Panc1 (cell line): ENCODE measurements around the gene LRRK1.

Experiments
- POLR2AphosphoS5 ChIP-seq: IDR thresholded peaks from 2 replicates; pipeline ENCODE4 v1.6.1; 2012; ENCODE audit warnings: mild to moderate bottlenecking, low read depth, low read length, moderate library complexity
- REST ChIP-seq, 2 experiments: IDR thresholded peaks; 2 replicates each; pipeline ENCODE4 v1.6.1; 2011 to 2012; ENCODE audit warnings: low read depth in 2 of 2, control low read depth in 1 of 2, low read length in 1 of 2, mild to moderate bottlenecking in 1 of 2, moderate library complexity in 1 of 2; ENCODE audit not compliant: insufficient read depth in 1 of 2
- SIN3A ChIP-seq: IDR thresholded peaks from 2 replicates; pipeline ENCODE4 v1.6.1; 2012; ENCODE audit warnings: low read depth, mild to moderate bottlenecking, low read length, moderate library complexity, borderline replicate concordance; ENCODE audit not compliant: insufficient read depth
- TCF7L2 ChIP-seq: IDR thresholded peaks from 2 replicates; pipeline ENCODE4 v1.6.1; 2011; ENCODE audit warnings: mild to moderate bottlenecking, low read depth, low read length, inconsistent platforms
- TF ChIP-seq, protein P1 (sequence below): fragments of 450-650 bp; IDR thresholded peaks from 2 replicates; pipeline ENCODE4 v1.5.1; 2017; ENCODE audit warnings: mild to moderate bottlenecking

DNA sequence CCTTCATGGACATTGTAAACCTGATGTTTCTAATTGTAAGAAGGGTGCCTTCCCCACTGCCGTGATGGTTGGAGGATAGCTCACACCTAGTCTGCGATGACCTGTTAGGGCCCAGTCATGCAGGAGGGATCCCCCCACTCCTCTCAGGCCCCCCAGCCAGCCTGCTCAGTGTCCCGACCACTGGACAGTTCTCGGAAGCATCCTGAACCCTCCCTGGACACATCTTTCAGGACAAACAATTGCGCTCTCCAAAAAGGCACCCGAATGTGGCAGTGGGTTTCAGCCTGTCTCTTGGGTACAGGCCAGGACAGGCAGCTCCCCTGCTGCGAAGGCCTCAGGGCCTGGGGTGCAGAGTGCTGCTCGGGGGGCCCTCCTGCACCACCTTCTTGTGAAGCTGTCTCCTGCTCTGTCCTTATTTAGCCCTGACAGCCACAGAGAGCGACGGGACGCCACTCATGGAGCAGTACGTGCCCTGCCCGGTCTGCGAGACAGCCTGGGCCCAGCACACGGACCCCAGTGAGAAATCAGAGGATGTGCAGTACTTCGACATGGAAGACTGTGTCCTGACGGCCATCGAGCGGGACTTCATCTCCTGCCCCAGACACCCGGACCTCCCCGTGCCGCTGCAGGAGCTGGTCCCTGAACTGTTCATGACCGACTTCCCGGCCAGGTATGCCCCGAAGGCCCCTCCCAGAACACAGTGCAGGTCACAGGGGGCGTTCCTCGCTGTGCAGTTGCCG, 132.3 kb downstream of the LRRK1 start:
- TF ChIP-seq, protein P1, sequence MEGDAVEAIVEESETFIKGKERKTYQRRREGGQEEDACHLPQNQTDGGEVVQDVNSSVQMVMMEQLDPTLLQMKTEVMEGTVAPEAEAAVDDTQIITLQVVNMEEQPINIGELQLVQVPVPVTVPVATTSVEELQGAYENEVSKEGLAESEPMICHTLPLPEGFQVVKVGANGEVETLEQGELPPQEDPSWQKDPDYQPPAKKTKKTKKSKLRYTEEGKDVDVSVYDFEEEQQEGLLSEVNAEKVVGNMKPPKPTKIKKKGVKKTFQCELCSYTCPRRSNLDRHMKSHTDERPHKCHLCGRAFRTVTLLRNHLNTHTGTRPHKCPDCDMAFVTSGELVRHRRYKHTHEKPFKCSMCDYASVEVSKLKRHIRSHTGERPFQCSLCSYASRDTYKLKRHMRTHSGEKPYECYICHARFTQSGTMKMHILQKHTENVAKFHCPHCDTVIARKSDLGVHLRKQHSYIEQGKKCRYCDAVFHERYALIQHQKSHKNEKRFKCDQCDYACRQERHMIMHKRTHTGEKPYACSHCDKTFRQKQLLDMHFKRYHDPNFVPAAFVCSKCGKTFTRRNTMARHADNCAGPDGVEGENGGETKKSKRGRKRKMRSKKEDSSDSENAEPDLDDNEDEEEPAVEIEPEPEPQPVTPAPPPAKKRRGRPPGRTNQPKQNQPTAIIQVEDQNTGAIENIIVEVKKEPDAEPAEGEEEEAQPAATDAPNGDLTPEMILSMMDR: no peak
- TF ChIP-seq REST (IDR thresholded peaks at IDR 0.05; ENCODE audit: insufficient read depth in 1 of 2, low read depth in 2 of 2, low read length in 1 of 2) (no peak), TCF7L2 (no peak), POLR2AphosphoS5 (no peak), SIN3A (no peak)
